ENCODE data around the gene RTP1.
"Not testable (repeated sequence)": the region's sequence is repeated elsewhere in the genome, so short reads cannot be mapped to it uniquely, and the experiment has no call there.

The RTP1 gene

GRCh38 chr3:187196573-187197334, 532 bp upstream of the RTP1 start:
- no peak for DNase-seq (ENCODE audit: extremely low read depth in 1 of 2, low read depth in 1 of 2)

GRCh38 chr3:187198490-187198889, 1.2 kb downstream of the RTP1 start:
- DNase-seq (ENCODE audit: extremely low read depth in 1 of 2, low read depth in 1 of 2): no peak

DNA sequence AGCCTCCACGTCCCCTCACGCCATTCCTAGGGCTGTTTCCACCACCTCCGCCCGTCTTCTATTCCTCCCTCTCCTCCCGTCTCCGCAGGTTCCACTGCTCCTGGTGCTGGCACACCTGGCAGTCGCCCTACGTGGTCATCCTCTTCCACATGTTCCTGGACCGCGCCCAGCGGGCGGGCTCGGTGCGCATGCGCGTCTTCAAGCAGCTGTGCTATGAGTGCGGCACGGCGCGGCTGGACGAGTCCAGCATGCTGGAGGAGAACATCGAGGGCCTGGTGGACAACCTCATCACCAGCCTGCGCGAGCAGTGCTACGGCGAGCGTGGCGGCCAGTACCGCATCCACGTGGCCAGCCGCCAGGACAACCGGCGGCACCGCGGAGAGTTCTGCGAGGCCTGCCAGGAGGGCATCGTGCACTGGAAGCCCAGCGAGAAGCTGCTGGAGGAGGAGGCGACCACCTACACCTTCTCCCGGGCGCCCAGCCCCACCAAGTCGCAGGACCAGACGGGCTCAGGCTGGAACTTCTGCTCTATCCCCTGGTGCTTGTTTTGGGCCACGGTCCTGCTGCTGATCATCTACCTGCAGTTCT, 2.3 kb downstream of the RTP1 start:
- DNase-seq (ENCODE audit: extremely low read depth in 1 of 2, low read depth in 1 of 2): not testable (repeated sequence)

GRCh38 chr3:187205683-187206082, 8.4 kb downstream of the RTP1 start:
- DNase-seq (ENCODE audit: extremely low read depth in 1 of 2, low read depth in 1 of 2): no peak

DNA sequence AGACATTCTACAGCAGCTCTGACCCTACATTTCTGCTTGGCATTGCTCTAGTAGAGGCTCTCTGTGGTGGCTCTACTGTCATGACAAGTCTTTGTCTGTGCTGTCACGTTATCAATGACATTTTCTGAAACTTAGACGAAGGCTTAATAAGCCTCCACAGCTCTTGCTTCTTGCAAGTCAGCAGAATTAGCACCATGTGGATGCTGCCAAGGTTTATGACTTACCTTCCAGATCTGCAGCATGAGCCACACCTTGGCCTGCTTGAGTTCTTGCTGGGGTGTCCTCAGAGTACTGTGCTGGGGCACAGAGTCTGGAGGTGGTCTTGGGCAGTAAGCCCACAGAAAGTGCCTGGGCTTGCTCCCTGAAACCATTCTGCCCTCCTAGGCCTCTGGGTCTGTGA, 9.8 kb downstream of the RTP1 start:
- DNase-seq (ENCODE audit: extremely low read depth in 1 of 2, low read depth in 1 of 2): no peak

DNA sequence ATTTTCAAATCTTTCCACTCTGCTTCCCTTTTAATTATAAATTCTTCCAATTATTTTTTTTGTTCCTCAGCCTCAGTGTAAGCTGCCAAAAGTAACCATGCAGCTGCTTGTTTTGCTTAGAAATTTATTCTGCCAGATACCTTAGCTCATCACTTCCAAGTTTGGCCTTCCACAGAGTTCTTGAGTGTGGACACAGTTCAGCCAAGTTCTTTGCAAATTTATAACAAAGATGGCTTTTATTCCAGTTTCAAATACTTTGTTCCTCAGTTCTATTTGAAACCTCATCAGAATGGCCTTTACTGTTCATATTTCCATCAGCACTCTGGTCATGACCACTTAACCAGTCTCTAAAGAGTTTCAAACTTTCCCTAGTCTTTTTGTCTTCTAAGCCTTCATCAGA, 10.3 kb downstream of the RTP1 start:
- no peak for DNase-seq (ENCODE audit: extremely low read depth in 1 of 2, low read depth in 1 of 2)

- no peak for DNase-seq (ENCODE audit: extremely low read depth in 1 of 2, low read depth in 1 of 2)
These were observed 10.9 kb downstream of the RTP1 start for GRCh38 chr3:187208159-187208558.

GRCh38 chr3:187209491-187209890, 12.2 kb downstream of the RTP1 start:
- no peak for DNase-seq (ENCODE audit: extremely low read depth in 1 of 2, low read depth in 1 of 2)

DNA sequence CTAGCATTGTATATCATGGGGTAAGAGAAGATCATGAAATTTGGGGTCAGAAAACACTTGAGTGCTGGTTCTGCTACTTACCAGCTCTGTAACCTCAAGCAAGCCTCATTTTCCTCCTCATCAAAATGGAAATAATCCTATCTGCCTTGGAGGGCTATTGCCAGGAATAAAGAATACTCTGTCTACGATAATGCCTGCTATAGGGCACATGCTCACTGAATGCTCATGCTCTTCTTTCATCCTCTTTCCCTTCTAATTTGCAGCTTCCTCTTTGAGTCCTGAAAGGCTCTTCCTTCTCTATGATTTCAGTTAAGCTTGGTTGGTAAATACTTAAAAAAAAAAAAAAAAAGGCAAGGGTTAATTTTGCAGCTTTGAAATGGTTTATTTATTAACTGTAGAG, 12.8 kb downstream of the RTP1 start:
- DNase-seq (ENCODE audit: extremely low read depth in 1 of 2, low read depth in 1 of 2): no peak

DNA sequence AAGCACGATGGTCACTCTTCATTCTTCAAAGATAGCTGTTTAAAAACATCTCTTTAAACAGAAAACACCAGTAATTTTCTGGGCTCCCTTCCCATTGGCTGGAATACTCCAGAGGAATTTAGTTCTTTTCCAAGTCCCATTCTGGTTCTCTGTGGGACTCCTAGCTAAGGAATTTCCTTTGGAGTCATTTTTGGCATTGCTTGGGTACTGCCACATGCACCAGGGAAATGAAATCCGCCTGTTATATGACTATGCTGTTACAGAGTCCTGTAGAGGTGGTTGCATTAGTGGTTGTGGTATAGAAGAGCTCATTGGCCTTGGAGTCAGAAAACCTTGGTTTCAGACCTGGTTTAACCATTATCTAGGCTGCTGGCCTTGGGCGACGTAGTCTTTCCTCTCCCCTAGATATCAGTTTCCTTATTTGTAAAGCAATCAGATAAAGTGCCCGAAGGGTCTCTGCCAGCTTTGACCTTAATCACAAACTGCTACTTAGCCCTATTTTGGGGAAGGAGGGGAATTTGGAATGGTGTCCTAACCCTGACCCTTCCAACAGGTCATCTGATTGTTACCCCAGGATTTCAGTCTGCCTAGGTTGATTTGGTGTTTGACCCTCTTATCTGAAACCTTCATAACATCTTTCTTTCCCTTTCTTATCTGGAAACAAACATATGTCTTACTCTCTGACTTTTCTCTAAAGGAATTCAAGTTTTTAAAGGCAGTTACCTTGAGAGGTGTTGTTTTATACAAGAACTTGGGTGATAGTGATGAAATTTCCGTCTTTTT, 13.4 kb downstream of the RTP1 start:
- DNase-seq (ENCODE audit: extremely low read depth in 1 of 2, low read depth in 1 of 2): no peak

DNA sequence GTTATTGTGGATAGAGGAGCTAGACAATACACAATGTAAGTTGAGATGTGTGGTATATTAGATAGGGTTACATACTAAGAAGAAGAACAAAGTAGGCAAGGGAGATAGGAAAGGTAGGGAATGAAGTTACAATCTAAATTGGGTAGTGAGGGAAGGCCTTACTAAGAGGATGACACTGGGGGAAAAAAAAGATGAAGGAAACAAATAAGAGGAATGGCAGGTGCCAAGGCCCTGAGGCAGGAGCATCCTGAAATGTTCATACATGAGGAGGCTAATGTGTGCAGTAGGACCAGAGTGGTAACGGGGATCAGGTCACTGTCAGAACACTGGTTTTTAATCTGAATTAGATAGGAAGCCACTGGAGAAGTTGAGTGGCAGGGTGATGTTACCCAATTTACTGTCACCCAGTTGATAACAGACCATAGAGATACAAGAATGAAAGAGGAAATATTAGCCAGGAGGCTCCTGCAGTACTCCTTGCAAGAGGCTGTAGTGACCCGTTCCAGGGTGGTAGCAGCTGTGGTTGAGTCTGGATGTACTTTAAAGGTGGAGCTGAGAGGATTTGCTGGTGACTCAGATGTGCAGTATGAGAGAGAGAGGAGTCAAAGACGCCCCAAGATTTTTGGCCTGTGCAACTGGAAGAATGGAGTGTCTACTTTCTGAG, 14.4 kb downstream of the RTP1 start:
- no peak for DNase-seq (ENCODE audit: extremely low read depth in 1 of 2, low read depth in 1 of 2)

DNA sequence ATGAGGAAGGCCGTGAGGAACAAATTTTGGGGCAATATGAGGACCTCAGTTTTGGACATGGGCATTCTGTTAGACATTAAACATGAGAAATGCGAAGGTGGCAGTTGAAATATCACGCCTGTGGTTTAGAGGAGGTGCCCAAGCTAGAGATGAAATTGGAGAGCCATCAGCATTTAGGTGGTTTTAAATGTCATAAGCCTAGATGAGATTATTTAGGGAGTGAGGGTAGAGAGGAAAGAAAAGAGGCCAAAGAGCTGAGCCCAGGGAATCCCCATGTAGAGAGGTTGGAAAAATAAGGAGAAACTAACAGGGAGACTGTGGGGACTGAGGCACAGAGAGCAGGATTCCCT, 14.9 kb downstream of the RTP1 start:
- no peak for DNase-seq (ENCODE audit: extremely low read depth in 1 of 2, low read depth in 1 of 2)

DNA sequence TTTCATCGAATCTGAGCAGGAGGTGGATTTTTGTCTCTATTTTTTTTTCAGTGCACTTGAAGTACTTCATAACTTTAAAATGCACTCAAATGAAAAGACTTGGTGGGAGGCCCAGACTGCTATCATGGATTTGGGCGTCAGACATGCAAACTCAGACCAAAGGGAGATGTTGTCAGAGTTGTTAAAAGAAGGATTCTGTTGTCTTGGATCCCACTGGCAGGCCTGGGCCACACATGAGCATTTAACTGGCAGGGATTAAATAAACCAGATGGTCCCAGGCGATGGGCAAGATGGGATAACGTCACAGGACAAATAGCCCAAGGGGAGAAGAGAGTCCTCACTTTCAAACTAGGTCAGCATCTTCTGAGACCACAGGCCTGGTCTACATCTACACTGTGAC, 15.4 kb downstream of the RTP1 start:
- no peak for DNase-seq (ENCODE audit: extremely low read depth in 1 of 2, low read depth in 1 of 2)

DNA sequence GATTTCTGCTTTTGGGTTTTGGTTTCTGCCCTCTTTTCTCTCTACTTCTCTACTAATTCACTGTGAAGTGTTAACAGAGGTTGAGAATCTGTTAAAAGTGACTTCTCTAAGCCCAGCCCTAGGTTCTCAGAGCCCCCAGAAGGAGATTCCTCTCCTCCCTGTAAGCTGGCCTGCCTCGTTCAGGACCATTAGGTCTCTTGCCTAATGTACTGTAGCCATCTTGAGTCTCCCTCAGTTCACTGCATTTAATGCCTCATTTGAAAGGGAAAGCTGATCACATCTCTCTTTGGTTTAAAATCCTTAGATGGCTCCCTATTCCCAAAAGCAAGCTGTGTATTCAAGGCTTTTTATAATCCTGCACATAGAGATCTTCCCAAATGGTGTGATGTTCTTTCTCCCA, 16.3 kb downstream of the RTP1 start:
- no peak for DNase-seq (ENCODE audit: extremely low read depth in 1 of 2, low read depth in 1 of 2)

GRCh38 chr3:187215460-187215859, 18.2 kb downstream of the RTP1 start:
- no peak for DNase-seq (ENCODE audit: extremely low read depth in 1 of 2, low read depth in 1 of 2)

- DNase-seq (ENCODE audit: extremely low read depth in 1 of 2, low read depth in 1 of 2): no peak
These were observed 25.5 kb downstream of the RTP1 start for GRCh38 chr3:187222801-187223200.

DNA sequence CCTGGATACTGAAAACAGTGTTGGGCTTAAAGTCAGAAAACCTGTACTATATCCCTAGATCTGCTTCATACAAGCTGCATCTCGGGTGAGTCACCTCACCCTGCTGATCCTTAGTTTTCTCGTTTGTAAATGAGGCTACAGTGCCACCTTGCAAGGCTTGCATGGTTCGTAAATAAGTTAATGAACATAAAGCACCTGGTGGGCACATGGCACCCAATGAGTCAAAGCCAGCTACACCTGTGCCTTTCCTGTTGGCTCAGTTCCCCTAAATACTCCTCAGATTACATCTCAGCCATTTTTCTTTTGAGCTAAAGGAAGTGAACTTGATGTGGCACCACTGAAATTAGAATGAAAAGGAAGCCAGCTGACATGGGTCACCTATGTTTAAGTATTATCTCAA, 26.5 kb downstream of the RTP1 start:
- no peak for DNase-seq (ENCODE audit: extremely low read depth in 1 of 2, low read depth in 1 of 2)

GRCh38 chr3:187227658-187228258, 30.5 kb downstream of the RTP1 start:
- no peak for DNase-seq (ENCODE audit: extremely low read depth in 1 of 2, low read depth in 1 of 2)

DNA sequence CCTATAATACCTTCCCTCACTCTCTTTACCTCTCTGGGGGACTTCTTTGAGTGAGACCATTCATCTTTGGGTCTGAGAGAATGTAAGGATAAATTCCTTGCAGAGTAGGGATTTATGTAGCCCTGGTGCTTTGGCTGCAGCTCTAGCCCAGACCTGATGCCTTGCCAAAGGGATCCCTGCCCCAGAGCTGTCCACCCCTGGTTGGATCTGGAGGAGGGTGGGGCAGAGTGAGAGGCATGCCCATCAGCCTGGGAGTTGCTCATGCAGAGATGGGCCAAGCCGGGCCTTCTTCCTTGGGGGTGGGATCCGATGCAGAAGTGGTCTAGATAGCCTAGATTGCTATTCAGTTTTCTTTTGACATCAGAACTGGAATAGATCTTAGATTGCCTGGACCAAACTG, 31.5 kb downstream of the RTP1 start:
- DNase-seq (ENCODE audit: extremely low read depth in 1 of 2, low read depth in 1 of 2): no peak

- DNase-seq (ENCODE audit: extremely low read depth in 1 of 2, low read depth in 1 of 2): no peak
These were observed 32.7 kb downstream of the RTP1 start for GRCh38 chr3:187230011-187230410.

GRCh38 chr3:187236962-187237361, 39.7 kb downstream of the RTP1 start:
- no peak for DNase-seq (ENCODE audit: extremely low read depth in 1 of 2, low read depth in 1 of 2)
